OCI-LY3 (cell line): ENCODE results near the gene RXRA.

ENCODE experiments used
- H2AFZ ChIP-seq: fragments of 200-600, 300-600 bp; shearing (Covaris generic); 2 replicates; pipeline ENCODE4 v1.6.0; 2014; ENCODE audit warnings: antibody characterized with exemption, low read depth, low read length
- H3K27ac ChIP-seq: fragments of 200-600, 300-600 bp; sonication (generic); 2 replicates; pipeline ENCODE4 v1.5.1; 2014; ENCODE audit warnings: mild to moderate bottlenecking, low read length, moderate library complexity, mixed read lengths
- H3K27me3 ChIP-seq: fragments of 200-600, 300-600 bp; sonication (generic); 2 replicates; pipeline ENCODE4 v1.6.1; 2014; ENCODE audit warnings: low read depth, low read length, mixed read lengths
- H3K36me3 ChIP-seq: fragments of 200-600, 300-600 bp; sonication (generic); replicated peaks from 2 replicates; pipeline ENCODE3; 2014; ENCODE audit warnings: low read depth, low read length, mixed read lengths
- H3K4me1 ChIP-seq: fragments of 300-600, 200-600 bp; sonication (generic); 2 replicates; pipeline ENCODE4 v1.6.1; 2014; ENCODE audit warnings: low read length, mixed read lengths
- H3K4me2 ChIP-seq: fragments of 200-600, 300-600 bp; sonication (generic); 2 replicates; pipeline ENCODE4 v1.6.1; 2014; ENCODE audit warnings: low read length, mixed read lengths
- H3K4me3 ChIP-seq: fragments of 300-600, 200-600 bp; sonication (generic); 2 replicates; pipeline ENCODE4 v1.5.1; 2014; ENCODE audit warnings: antibody characterized with exemption, mild to moderate bottlenecking, low read length, moderate library complexity
- H3K79me2 ChIP-seq: fragments of 300-600, 200-600 bp; shearing (Covaris generic); 2 replicates; pipeline ENCODE4 v1.6.1; 2014; ENCODE audit warnings: mild to moderate bottlenecking, low read length, mixed read lengths
- H3K9ac ChIP-seq: fragments of 300-600, 200-600 bp; shearing (Covaris generic); 2 replicates; pipeline ENCODE4 v1.6.0; 2014; ENCODE audit warnings: mild to moderate bottlenecking, low read length, moderate library complexity
- H3K9me3 ChIP-seq: fragments of 200-600, 300-600 bp; shearing (Covaris generic); 2 replicates; pipeline ENCODE4 v1.6.1; 2014; ENCODE audit warnings: low read length, mixed read lengths; ENCODE audit not compliant: insufficient read depth
- H4K20me1 ChIP-seq: fragments of 200-600, 300-600 bp; sonication (generic); 2 replicates; pipeline ENCODE4 v1.6.1; 2016; ENCODE audit warnings: low read length, mixed read lengths; ENCODE audit not compliant: insufficient read depth
- EZH2phosphoT487 ChIP-seq: fragments of 200-600 bp; shearing (Covaris generic); IDR thresholded peaks from 2 replicates; pipeline ENCODE4 v1.6.1; 2018; ENCODE audit warnings: antibody characterized with exemption, mixed run types, low read depth
- TF ChIP-seq, protein P1 (sequence below): fragments of 200-600, 300-600 bp; sonication (generic); IDR thresholded peaks from 2 replicates; pipeline ENCODE4 v1.5.1; 2014; ENCODE audit warnings: antibody characterized with exemption, low read length, low read depth

RXRA gene

DNA sequence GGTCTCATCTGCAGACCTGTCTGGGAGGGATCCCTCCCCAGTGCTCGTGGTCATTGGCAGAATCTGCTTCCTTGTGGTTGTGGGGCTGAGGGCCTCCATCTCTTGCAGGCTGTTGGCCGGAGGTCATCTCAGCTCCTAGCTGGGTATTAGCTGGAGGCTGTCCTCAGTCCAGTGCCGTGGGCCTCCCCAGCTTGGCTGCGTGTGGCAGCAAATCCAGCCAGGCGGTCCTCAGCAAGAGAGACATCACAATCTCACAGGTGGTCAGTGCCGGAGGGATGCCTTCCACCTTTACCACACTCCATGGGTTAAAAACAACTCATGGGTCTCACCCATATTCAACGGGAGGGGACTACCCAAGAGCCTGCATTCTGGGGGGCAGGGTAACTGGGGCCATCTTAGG lies 155.5 kb downstream of the RXRA start:
- Histone ChIP-seq H3K36me3 (no peaks in the 10 kb centered on the region), H3K4me2 (no peak overlapping the region), H2AFZ (no peak overlapping the region), H3K79me2 (no peaks in the 10 kb centered on the region), H3K9ac (no peak overlapping the region), H3K9me3 (no peaks in the 10 kb centered on the region), H3K4me3 (no peak overlapping the region), H3K27ac (no peak overlapping the region), H3K27me3 (0 out of 2 replicates have a peak, but pooled peaks cover 5% of the 10 kb centered on the region), H4K20me1 (no peaks in the 10 kb centered on the region), H3K4me1 (peaks cover 6% of the 10 kb centered on the region; the same call in 1 of the 2 replicates)
- TF ChIP-seq EZH2phosphoT487, result no peak
- TF ChIP-seq, protein P1, sequence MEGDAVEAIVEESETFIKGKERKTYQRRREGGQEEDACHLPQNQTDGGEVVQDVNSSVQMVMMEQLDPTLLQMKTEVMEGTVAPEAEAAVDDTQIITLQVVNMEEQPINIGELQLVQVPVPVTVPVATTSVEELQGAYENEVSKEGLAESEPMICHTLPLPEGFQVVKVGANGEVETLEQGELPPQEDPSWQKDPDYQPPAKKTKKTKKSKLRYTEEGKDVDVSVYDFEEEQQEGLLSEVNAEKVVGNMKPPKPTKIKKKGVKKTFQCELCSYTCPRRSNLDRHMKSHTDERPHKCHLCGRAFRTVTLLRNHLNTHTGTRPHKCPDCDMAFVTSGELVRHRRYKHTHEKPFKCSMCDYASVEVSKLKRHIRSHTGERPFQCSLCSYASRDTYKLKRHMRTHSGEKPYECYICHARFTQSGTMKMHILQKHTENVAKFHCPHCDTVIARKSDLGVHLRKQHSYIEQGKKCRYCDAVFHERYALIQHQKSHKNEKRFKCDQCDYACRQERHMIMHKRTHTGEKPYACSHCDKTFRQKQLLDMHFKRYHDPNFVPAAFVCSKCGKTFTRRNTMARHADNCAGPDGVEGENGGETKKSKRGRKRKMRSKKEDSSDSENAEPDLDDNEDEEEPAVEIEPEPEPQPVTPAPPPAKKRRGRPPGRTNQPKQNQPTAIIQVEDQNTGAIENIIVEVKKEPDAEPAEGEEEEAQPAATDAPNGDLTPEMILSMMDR, result no peak

DNA sequence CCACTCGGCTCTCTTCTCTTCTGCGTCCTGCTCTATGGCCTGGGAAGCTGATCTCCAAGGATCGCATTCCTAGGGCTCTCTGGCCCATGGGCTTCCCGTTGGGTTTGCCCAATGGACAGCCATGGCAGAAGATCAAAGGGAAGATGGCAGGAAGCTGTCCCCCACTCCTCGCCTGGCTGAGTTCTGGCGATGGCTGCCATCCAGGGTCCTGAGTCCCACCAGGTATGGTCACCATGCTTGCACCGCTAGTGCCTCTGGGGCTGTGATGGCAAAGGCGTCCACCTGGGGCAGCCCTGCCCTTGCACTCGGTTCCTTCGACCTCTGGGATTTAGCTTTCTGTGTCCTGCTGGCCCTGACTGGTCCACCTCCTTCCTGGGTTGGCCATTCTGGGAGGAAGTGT lies 156.0 kb downstream of the RXRA start:
- TF ChIP-seq EZH2phosphoT487, result no peak
- TF ChIP-seq, protein P1, result no peak
- H3K4me3 ChIP-seq, result no peak overlapping the region
- 0 out of 2 replicates have a peak, but pooled peaks cover 5% of the 10 kb centered on the region for H3K27me3 ChIP-seq

DNA sequence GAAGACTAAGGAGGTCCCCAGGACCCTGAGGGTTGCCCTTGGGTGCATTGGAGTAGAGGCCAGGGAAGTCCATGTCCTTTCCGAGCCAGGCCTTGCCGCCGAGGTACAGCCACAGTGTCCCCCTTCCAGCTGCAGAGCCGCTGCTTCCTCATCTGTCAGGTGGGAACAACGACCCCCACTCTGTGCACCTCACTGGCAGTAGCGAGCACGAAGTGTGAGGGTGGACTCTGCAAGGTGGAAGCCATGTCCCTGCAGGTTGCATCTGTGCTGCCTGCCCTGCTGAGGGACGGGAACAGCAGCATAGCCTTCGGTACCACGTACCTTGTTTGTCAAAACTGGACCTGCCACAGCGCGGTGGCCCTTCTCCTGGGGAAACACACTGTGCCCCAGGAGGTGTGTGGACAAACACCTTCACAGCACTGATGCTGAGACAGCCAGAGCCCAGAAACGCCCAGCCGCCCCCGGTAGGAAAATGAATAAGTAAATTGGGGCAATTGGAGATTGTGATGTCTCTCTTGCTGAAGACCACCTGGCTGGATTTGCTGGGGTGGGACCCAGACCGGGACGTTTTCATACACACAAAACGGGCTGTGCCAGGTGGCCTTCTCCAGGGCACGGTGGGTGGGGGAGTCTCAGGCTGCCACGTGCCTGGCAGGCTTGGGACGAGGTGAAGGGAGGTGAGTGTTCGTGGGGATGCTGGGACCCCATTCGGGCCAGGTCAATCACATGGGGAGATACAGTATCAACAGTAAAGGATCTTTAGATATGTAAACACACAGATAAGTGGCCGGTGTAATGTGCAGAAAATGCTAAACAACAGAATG lies 157.3 kb downstream of the RXRA start:
- Histone ChIP-seq H3K79me2 (no peaks in the 10 kb centered on the region), H3K9ac (no peak overlapping the region), H3K36me3 (no peaks in the 10 kb centered on the region), H3K4me2 (no peak overlapping the region), H3K9me3 (no peaks in the 10 kb centered on the region), H3K4me3 (no peak overlapping the region), H3K4me1 (peaks cover 6% of the 10 kb centered on the region; the same call in 1 of the 2 replicates), H3K27me3 (0 out of 2 replicates have a peak, but pooled peaks cover 5% of the 10 kb centered on the region), H3K27ac (no peak overlapping the region), H4K20me1 (no peaks in the 10 kb centered on the region), H2AFZ (no peak overlapping the region)
- TF ChIP-seq, protein P1, result no peak
- no peak for TF ChIP-seq EZH2phosphoT487

More for the DNA sequence above, 156.0 kb downstream of the RXRA start:
- peaks cover 6% of the 10 kb centered on the region; the same call in 1 of the 2 replicates for H3K4me1 ChIP-seq
- H3K27ac ChIP-seq, result no peak overlapping the region
- H3K4me2 ChIP-seq, result no peak overlapping the region
- H3K9me3 ChIP-seq, result no peaks in the 10 kb centered on the region
- H2AFZ ChIP-seq, result no peak overlapping the region
- no peak overlapping the region for H3K9ac ChIP-seq
- H3K36me3 ChIP-seq, result no peaks in the 10 kb centered on the region
- H3K79me2 ChIP-seq, result no peaks in the 10 kb centered on the region
- H4K20me1 ChIP-seq, result no peaks in the 10 kb centered on the region

DNA sequence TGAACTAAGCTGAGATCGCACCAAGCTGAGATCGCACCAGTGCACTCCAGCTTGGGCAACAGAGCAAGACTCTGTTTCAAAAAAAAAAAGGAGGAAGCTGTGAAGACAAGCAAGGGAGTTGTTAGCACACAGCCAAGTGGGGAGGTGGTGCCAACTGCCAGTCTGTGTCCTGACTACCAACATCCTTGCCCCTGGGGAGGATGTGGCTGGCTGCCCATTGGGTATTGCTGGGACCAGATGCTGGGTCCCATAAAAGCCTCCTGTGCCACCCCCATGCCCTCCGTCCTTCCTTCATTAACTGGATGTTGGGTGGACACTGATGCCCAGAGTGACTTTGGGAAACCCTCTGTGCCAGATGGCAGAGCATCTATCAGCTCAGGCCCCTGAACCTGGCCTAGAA lies 158.2 kb downstream of the RXRA start:
- Histone ChIP-seq H3K4me2 (no peak overlapping the region), H3K36me3 (no peaks in the 10 kb centered on the region), H4K20me1 (no peaks in the 10 kb centered on the region), H3K79me2 (no peaks in the 10 kb centered on the region), H3K9me3 (no peaks in the 10 kb centered on the region), H3K27ac (no peak overlapping the region), H3K27me3 (0 out of 2 replicates have a peak, but pooled peaks cover 5% of the 10 kb centered on the region), H3K4me3 (no peak overlapping the region), H3K9ac (no peak overlapping the region), H2AFZ (no peak overlapping the region), H3K4me1 (peaks cover 6% of the 10 kb centered on the region; the same call in 1 of the 2 replicates)
- TF ChIP-seq, protein P1, result no peak
- no peak for TF ChIP-seq EZH2phosphoT487
